ENCODE data around the gene SYT11.
A peak's percentile ranks its signal among the peaks of the same experiment; 100 is the strongest.

The SYT11 gene

GRCh38 chr1:155882766-155883165, 23.4 kb downstream of the SYT11 start:
- H3K4me1 ChIP-seq (ENCODE audit: control insufficient read depth, insufficient read depth, low read length), result no peaks in the 10 kb centered on the region
- TF ChIP-seq ZNF580 (tag by site-specific recombination; IDR thresholded peaks at IDR 0.05), result no peak
- no peak for TF ChIP-seq ZNF202 (tag by site-specific recombination; IDR thresholded peaks at IDR 0.05; ENCODE audit: borderline replicate concordance)
- no peak for TF ChIP-seq HOXD13 (CRISPR knock-in tag; IDR thresholded peaks at IDR 0.05; ENCODE audit: borderline replicate concordance)
- no peak for TF ChIP-seq BCL6B (tag by site-specific recombination; IDR thresholded peaks at IDR 0.05)
- TF ChIP-seq ZNF791 (tag by site-specific recombination; IDR thresholded peaks at IDR 0.05), result no peak
- TF ChIP-seq ZNF184 (tag by site-specific recombination; IDR thresholded peaks at IDR 0.05), result no peak
- no peak for TF ChIP-seq RBAK (tag by site-specific recombination; IDR thresholded peaks at IDR 0.05)
- TF ChIP-seq ZNF426 (tag by site-specific recombination; IDR thresholded peaks at IDR 0.05), result no peak
- TF ChIP-seq ZNF175 (tag by site-specific recombination; IDR thresholded peaks at IDR 0.05), result no peak
- no peak for TF ChIP-seq ZNF174 (tag by site-specific recombination; IDR thresholded peaks at IDR 0.05)
- POLR2A ChIA-PET, result interaction anchor here (0.6 kb wide), 1 partner anchor 554 kb away, joined by 5 read pairs; no protein-coding TSS in a partner anchor
- H3K9me3 ChIP-seq (ENCODE audit: control insufficient read depth, insufficient read depth, low read depth, low read length), result no peaks in the 10 kb centered on the region
- H3K36me3 ChIP-seq (ENCODE audit: control insufficient read depth in 2 of 2, insufficient read depth in 1 of 2, low read length in 2 of 2), result peaks cover 0 to 11% of the 10 kb centered on the region in 2 experiments; a peak in 1 of 3 replicates
- H3K4me3 ChIP-seq (ENCODE audit: low read depth, low read length), result no peak overlapping the region
- no peak overlapping the region for H3K27ac ChIP-seq (ENCODE audit: extremely low read depth, low read depth, low read length)
- CTCF ChIA-PET, result interaction anchor here (0.5 to 0.9 kb wide), 2 partner anchors 10 to 13 kb away, joined by 3 to 6 read pairs; no protein-coding TSS in a partner anchor

- ChIA-PET POLR2A (no interaction called here), CTCF (interaction anchor here (0.6 kb wide), 4 partner anchors 185 to 718 kb away, joined by 3 read pairs; no protein-coding TSS in a partner anchor)
- H3K36me3 ChIP-seq (ENCODE audit: control insufficient read depth in 2 of 2, insufficient read depth in 1 of 2, low read length in 2 of 2), result peaks cover 0 to 11% of the 10 kb centered on the region in 2 experiments; a peak in 1 of 3 replicates
- TF ChIP-seq RBAK (tag by site-specific recombination; IDR thresholded peaks at IDR 0.05) (no peak), PRDM10 (tag by site-specific recombination; IDR thresholded peaks at IDR 0.05) (0 out of 2 replicates have a peak, but pooled peaks have one; percentile 11), ZNF341 (tag by site-specific recombination; IDR thresholded peaks at IDR 0.05; ENCODE audit: low read depth) (no peak)
- no peaks in the 10 kb centered on the region for H3K9me3 ChIP-seq (ENCODE audit: control insufficient read depth, insufficient read depth, low read depth, low read length)
- no peak overlapping the region for H3K27ac ChIP-seq (ENCODE audit: extremely low read depth, low read depth, low read length)
- no peaks in the 10 kb centered on the region for H3K4me1 ChIP-seq (ENCODE audit: control insufficient read depth, insufficient read depth, low read length)
- H3K4me3 ChIP-seq (ENCODE audit: low read depth, low read length), result no peak overlapping the region
Observed at GRCh38 chr1:155884031-155884960, 24.9 kb downstream of the SYT11 start.

GRCh38 chr1:155884982-155885381, 25.6 kb downstream of the SYT11 start:
- Histone ChIP-seq H3K4me1 (ENCODE audit: control insufficient read depth, insufficient read depth, low read length) (no peaks in the 10 kb centered on the region), H3K36me3 (ENCODE audit: control insufficient read depth in 2 of 2, insufficient read depth in 1 of 2, low read length in 2 of 2) (peaks cover 0 to 11% of the 10 kb centered on the region in 2 experiments; a peak in 1 of 3 replicates), H3K4me3 (ENCODE audit: low read depth, low read length) (no peak overlapping the region), H3K9me3 (ENCODE audit: control insufficient read depth, insufficient read depth, low read depth, low read length) (no peaks in the 10 kb centered on the region), H3K27ac (ENCODE audit: extremely low read depth, low read depth, low read length) (no peak overlapping the region)
- no peak for TF ChIP-seq ZNF155 (tag by site-specific recombination; IDR thresholded peaks at IDR 0.05)
- TF ChIP-seq ZNF623 (tag by site-specific recombination; IDR thresholded peaks at IDR 0.05), result no peak
- no peak for TF ChIP-seq ZNF404 (tag by site-specific recombination; IDR thresholded peaks at IDR 0.05)
- no peak for TF ChIP-seq ZNF223 (tag by site-specific recombination; IDR thresholded peaks at IDR 0.05)
- TF ChIP-seq KLF10 (tag by site-specific recombination; IDR thresholded peaks at IDR 0.05), result no peak
- no peak for TF ChIP-seq INSM2 (tag by site-specific recombination; IDR thresholded peaks at IDR 0.05)
- no peak for TF ChIP-seq PRDM6 (tag by site-specific recombination; IDR thresholded peaks at IDR 0.05)
- POLR2A ChIA-PET, result no interaction called here
- CTCF ChIA-PET, result interaction anchor here (0.6 kb wide), 2 partner anchors 184 to 717 kb away, joined by 3 read pairs; no protein-coding TSS in a partner anchor

All from HEK293 (cell line).